ENCODE measurements around the gene BRINP2.

The BRINP2 gene

DNA sequence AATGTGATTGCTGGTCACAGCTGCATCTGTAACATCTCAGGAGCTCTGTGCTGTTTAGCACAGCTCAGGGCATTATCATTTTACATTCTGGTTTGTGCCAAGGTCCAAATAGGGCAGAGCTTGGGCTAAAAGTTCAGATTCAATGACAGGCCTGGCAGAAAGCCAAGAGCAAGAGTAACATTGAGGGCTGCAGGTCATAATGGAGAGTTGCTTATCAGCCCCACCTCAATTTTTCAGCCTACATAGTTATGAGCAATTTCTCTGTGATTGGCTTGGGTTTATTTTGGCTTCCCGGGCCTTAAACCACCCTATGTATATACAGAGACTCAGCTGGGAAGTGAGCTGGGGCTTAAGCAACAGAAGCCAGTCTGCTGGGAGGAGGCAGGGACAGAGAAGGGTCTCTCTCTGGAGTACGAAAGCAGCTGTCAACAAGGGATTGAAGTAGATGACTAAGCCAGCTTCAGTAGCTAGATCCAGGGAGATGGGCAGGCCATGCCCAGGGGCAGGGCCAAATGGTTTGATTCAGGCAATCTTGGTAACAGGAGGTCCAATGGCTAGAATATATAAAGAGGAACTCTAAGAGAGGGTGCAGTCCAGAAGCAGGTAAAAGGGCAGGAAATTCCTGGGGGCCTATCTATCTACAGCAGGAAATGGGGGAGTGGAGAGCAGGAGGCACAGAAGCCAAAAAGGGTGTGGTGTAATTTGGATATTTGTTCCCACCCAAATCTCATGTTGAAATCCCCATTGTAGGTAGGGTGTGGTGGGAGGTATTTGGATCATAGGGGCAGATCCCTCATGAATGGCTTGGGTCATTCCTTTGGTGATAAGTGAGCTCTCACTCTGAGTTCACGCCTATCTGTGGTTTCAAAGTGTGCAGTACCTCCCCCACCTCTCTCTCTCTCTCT lies 49.0 kb downstream of the BRINP2 start:
- WGBS: 55% methylated on average over 2 of the region's 3 CpGs
- H2BK12ac ChIP-seq (ENCODE audit: low read length in 2 of 2): peak overlapping the region; percentile 47 to 71
- no peak overlapping the region for H3K9ac ChIP-seq (ENCODE audit: low read length)
- H3K27me3 ChIP-seq (ENCODE audit: control insufficient read depth in 1 of 2, insufficient read depth in 1 of 2, low read length in 2 of 2): peaks cover 0 to 5% of the 10 kb centered on the region in 2 experiments
- no peaks in the 10 kb centered on the region for H3K36me3 ChIP-seq (ENCODE audit: control insufficient read depth in 1 of 2, insufficient read depth in 2 of 2, low read depth in 1 of 2, low read length in 2 of 2)
- H2BK120ac ChIP-seq (ENCODE audit: low read depth, low read length): no peak overlapping the region
- no peak overlapping the region for H4K8ac ChIP-seq (ENCODE audit: low read length)
- no peak overlapping the region for H2BK5ac ChIP-seq (ENCODE audit: low read depth, low read length, poor library complexity, severe bottlenecking)
- H2AK5ac ChIP-seq (ENCODE audit: low read length, severe bottlenecking): no peak overlapping the region
- no peak overlapping the region for H3K14ac ChIP-seq (ENCODE audit: low read length in 2 of 2)
- peaks cover 54% of the 10 kb centered on the region for H3K9me3 ChIP-seq (ENCODE audit: control insufficient read depth, low read length)
- no peak overlapping the region for H3K4me2 ChIP-seq (ENCODE audit: low read length, poor library complexity, severe bottlenecking)
- no peak overlapping the region for H2BK15ac ChIP-seq (ENCODE audit: low read depth, poor library complexity, severe bottlenecking)
- DNase-seq: peak; percentile 62
- peak overlapping the region in 1 of 2 experiments; percentile 56 for H3K4ac ChIP-seq (ENCODE audit: low read depth in 1 of 2, low read length in 2 of 2)
- H3K4me3 ChIP-seq (ENCODE audit: insufficient read depth in 1 of 2, low read depth in 1 of 2, low read length in 2 of 2): no peak overlapping the region
- H2AFZ ChIP-seq (ENCODE audit: low read depth, low read length): no peak overlapping the region
- H3K18ac ChIP-seq (ENCODE audit: low read depth in 1 of 2, low read length in 2 of 2): peak overlapping the region; percentile 45 to 59
- no peaks in the 10 kb centered on the region for H3K4me1 ChIP-seq (ENCODE audit: control insufficient read depth, insufficient read depth, low read depth, low read length)
- H3K79me1 ChIP-seq (replicated peaks; ENCODE audit: low read length, poor library complexity, severe bottlenecking): no peaks in the 10 kb centered on the region
- H3K27ac ChIP-seq (ENCODE audit: low read length, poor library complexity, severe bottlenecking): no peak overlapping the region
- no peak overlapping the region for H3K23ac ChIP-seq (ENCODE audit: low read length in 2 of 2)
- H4K91ac ChIP-seq (ENCODE audit: low read length): no peak overlapping the region

DNA sequence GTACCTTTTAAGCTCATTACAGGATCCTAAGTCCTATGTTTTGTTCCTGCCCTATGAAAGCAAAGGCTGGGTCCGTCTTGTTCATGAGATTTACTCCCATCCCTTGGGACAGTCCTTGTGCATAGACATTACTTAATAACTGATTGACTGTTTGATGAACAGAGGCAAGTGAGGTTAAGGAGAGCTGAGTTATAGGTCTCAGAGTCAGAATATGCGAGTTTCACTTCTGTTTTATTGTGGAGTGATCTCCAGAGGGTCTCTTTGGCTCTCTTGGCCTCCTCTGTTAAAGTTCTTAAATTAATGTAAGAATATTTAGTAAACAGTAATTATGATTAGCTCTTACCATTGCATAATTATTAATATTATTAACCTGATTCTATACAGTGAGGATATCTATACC lies 52.6 kb downstream of the BRINP2 start:
- H3K18ac ChIP-seq (ENCODE audit: low read depth in 1 of 2, low read length in 2 of 2): no peak overlapping the region
- 90% methylated on average over 2 of the region's 2 CpGs for WGBS
- no peak overlapping the region for H3K4ac ChIP-seq (ENCODE audit: low read depth in 1 of 2, low read length in 2 of 2)
- H3K4me1 ChIP-seq (ENCODE audit: control insufficient read depth, insufficient read depth, low read depth, low read length): no peaks in the 10 kb centered on the region
- H2BK120ac ChIP-seq (ENCODE audit: low read depth, low read length): no peak overlapping the region
- no peak overlapping the region for H2AK5ac ChIP-seq (ENCODE audit: low read length, severe bottlenecking)
- no peak overlapping the region for H3K4me3 ChIP-seq (ENCODE audit: insufficient read depth in 1 of 2, low read depth in 1 of 2, low read length in 2 of 2)
- H3K23ac ChIP-seq (ENCODE audit: low read length in 2 of 2): no peak overlapping the region
- no peak overlapping the region for H3K27ac ChIP-seq (ENCODE audit: low read length, poor library complexity, severe bottlenecking)
- no peak overlapping the region for H2BK15ac ChIP-seq (ENCODE audit: low read depth, poor library complexity, severe bottlenecking)
- no peak overlapping the region for H4K8ac ChIP-seq (ENCODE audit: low read length)
- H3K4me2 ChIP-seq (ENCODE audit: low read length, poor library complexity, severe bottlenecking): no peak overlapping the region
- H3K36me3 ChIP-seq (ENCODE audit: control insufficient read depth in 1 of 2, insufficient read depth in 2 of 2, low read depth in 1 of 2, low read length in 2 of 2): no peaks in the 10 kb centered on the region
- peaks cover 21% of the 10 kb centered on the region for H3K9me3 ChIP-seq (ENCODE audit: control insufficient read depth, low read length)
- no peak overlapping the region for H3K9ac ChIP-seq (ENCODE audit: low read length)
- no peak for DNase-seq
- no peak overlapping the region for H2BK5ac ChIP-seq (ENCODE audit: low read depth, low read length, poor library complexity, severe bottlenecking)
- no peaks in the 10 kb centered on the region for H3K79me1 ChIP-seq (replicated peaks; ENCODE audit: low read length, poor library complexity, severe bottlenecking)
- peak overlapping the region; percentile 5 for H2AFZ ChIP-seq (ENCODE audit: low read depth, low read length)
- peaks cover 0 to 7% of the 10 kb centered on the region in 2 experiments for H3K27me3 ChIP-seq (ENCODE audit: control insufficient read depth in 1 of 2, insufficient read depth in 1 of 2, low read length in 2 of 2)
- H2BK12ac ChIP-seq (ENCODE audit: low read length in 2 of 2): no peak overlapping the region
- no peak overlapping the region for H3K14ac ChIP-seq (ENCODE audit: low read length in 2 of 2)
- H4K91ac ChIP-seq (ENCODE audit: low read length): no peak overlapping the region

DNA sequence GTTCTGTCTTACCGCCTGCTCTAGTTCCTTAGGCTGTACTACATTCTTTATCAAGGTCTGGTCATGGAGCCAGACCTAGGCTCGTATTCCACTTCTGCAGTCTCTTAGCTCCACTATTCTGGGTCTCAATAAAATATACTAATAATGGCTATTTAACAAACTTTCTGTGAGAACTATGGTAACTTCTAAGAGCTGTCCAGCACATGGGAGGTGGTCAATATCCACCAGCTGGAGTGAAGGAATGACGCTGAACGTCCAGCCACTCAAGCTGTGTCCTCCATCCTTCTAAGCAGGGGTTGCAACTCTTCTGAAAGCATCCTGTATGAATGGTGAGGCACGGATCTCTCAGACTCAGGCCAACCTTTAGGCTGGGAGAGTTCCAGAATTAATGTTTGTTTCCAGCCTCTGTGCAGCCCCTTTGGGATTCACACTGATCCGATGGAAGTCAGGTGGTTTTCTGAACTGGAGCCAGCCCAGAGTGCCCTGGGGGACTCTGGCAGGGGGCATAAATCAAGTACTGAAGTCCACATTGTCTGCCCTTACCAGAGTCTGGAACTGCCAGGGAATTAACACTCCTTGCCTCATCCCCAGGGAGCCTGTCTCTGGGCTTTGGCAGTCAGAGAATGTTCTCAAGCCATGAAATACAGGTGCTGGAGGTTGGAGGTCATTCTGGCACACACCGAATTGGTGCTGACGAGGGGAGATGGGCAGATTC lies 57.4 kb downstream of the BRINP2 start:
- Histone ChIP-seq H2AK5ac (ENCODE audit: low read length, severe bottlenecking) (no peak overlapping the region), H2AFZ (ENCODE audit: low read depth, low read length) (no peak overlapping the region), H3K4me2 (ENCODE audit: low read length, poor library complexity, severe bottlenecking) (no peak overlapping the region), H3K18ac (ENCODE audit: low read depth in 1 of 2, low read length in 2 of 2) (no peak overlapping the region), H3K4me3 (ENCODE audit: insufficient read depth in 1 of 2, low read depth in 1 of 2, low read length in 2 of 2) (no peak overlapping the region), H3K27me3 (ENCODE audit: control insufficient read depth in 1 of 2, insufficient read depth in 1 of 2, low read length in 2 of 2) (peaks cover 0 to 8% of the 10 kb centered on the region in 2 experiments), H3K27ac (ENCODE audit: low read length, poor library complexity, severe bottlenecking) (no peak overlapping the region), H2BK15ac (ENCODE audit: low read depth, poor library complexity, severe bottlenecking) (no peak overlapping the region), H2BK5ac (ENCODE audit: low read depth, low read length, poor library complexity, severe bottlenecking) (no peak overlapping the region), H3K79me1 (replicated peaks; ENCODE audit: low read length, poor library complexity, severe bottlenecking) (no peaks in the 10 kb centered on the region), H3K4me1 (ENCODE audit: control insufficient read depth, insufficient read depth, low read depth, low read length) (peaks cover 8% of the 10 kb centered on the region), H4K91ac (ENCODE audit: low read length) (no peak overlapping the region), H3K14ac (ENCODE audit: low read length in 2 of 2) (no peak overlapping the region), H4K8ac (ENCODE audit: low read length) (no peak overlapping the region), H2BK120ac (ENCODE audit: low read depth, low read length) (no peak overlapping the region), H3K36me3 (ENCODE audit: control insufficient read depth in 1 of 2, insufficient read depth in 2 of 2, low read depth in 1 of 2, low read length in 2 of 2) (no peaks in the 10 kb centered on the region), H3K9me3 (ENCODE audit: control insufficient read depth, low read length) (no peaks in the 10 kb centered on the region), H3K23ac (ENCODE audit: low read length in 2 of 2) (no peak overlapping the region), H3K4ac (ENCODE audit: low read depth in 1 of 2, low read length in 2 of 2) (no peak overlapping the region), H3K9ac (ENCODE audit: low read length) (no peak overlapping the region), H2BK12ac (ENCODE audit: low read length in 2 of 2) (no peak overlapping the region)
- no peak for DNase-seq
- WGBS: 70% methylated on average over 7 of the region's 8 CpGs

DNA sequence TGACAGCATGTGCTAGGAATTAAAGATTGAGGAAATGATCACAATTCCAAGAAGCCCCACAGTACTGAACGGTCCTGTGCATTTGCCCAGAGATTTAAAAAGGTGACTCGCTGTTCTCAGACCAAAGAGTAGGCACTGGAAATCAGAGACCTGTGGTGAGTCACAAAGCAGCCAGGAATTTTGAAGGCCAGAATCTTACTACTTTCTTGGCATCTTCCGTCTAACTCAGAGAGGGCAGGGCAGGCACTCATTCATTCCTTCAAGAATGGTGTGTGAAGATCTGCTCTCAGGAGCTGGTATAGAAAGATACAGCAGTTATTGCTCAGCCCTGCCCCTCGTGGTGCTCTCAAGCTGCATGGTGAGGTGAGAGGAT lies 57.9 kb downstream of the BRINP2 start:
- no peaks in the 10 kb centered on the region for H3K79me1 ChIP-seq (replicated peaks; ENCODE audit: low read length, poor library complexity, severe bottlenecking)
- H3K27me3 ChIP-seq (ENCODE audit: control insufficient read depth in 1 of 2, insufficient read depth in 1 of 2, low read length in 2 of 2): peaks cover 0 to 11% of the 10 kb centered on the region in 2 experiments
- no peak overlapping the region for H3K4me2 ChIP-seq (ENCODE audit: low read length, poor library complexity, severe bottlenecking)
- WGBS: 58% methylated on average over 4 of the region's 4 CpGs
- no peaks in the 10 kb centered on the region for H3K36me3 ChIP-seq (ENCODE audit: control insufficient read depth in 1 of 2, insufficient read depth in 2 of 2, low read depth in 1 of 2, low read length in 2 of 2)
- no peak overlapping the region for H4K8ac ChIP-seq (ENCODE audit: low read length)
- H3K27ac ChIP-seq (ENCODE audit: low read length, poor library complexity, severe bottlenecking): no peak overlapping the region
- H2BK120ac ChIP-seq (ENCODE audit: low read depth, low read length): no peak overlapping the region
- no peak overlapping the region for H3K4me3 ChIP-seq (ENCODE audit: insufficient read depth in 1 of 2, low read depth in 1 of 2, low read length in 2 of 2)
- H3K9me3 ChIP-seq (ENCODE audit: control insufficient read depth, low read length): no peaks in the 10 kb centered on the region
- H2BK12ac ChIP-seq (ENCODE audit: low read length in 2 of 2): no peak overlapping the region
- no peak overlapping the region for H3K9ac ChIP-seq (ENCODE audit: low read length)
- no peak overlapping the region for H2BK5ac ChIP-seq (ENCODE audit: low read depth, low read length, poor library complexity, severe bottlenecking)
- no peak overlapping the region for H2AFZ ChIP-seq (ENCODE audit: low read depth, low read length)
- H3K4ac ChIP-seq (ENCODE audit: low read depth in 1 of 2, low read length in 2 of 2): no peak overlapping the region
- H4K91ac ChIP-seq (ENCODE audit: low read length): no peak overlapping the region
- H3K14ac ChIP-seq (ENCODE audit: low read length in 2 of 2): no peak overlapping the region
- no peak overlapping the region for H2BK15ac ChIP-seq (ENCODE audit: low read depth, poor library complexity, severe bottlenecking)
- peaks cover 8% of the 10 kb centered on the region for H3K4me1 ChIP-seq (ENCODE audit: control insufficient read depth, insufficient read depth, low read depth, low read length)
- H2AK5ac ChIP-seq (ENCODE audit: low read length, severe bottlenecking): no peak overlapping the region
- no peak overlapping the region for H3K23ac ChIP-seq (ENCODE audit: low read length in 2 of 2)
- no peak overlapping the region for H3K18ac ChIP-seq (ENCODE audit: low read depth in 1 of 2, low read length in 2 of 2)
- DNase-seq: peak; percentile 31

Measured in mesenchymal stem cell (in vitro differentiated cells and primary cell).